Cardiac muscle cell (in vitro differentiated cells and primary cell): ENCODE measurements around the gene RPP40. TPM values are rescaled to one million over a fixed set of nuclear protein-coding genes. Genes with fewer than 3 reads are reported as not detected.

Experiments used
- DNase-seq, 2 donors: peaks; one replicate each; pipeline versions ENCODE4 v3.0.0 to v3.0.0-alpha.2; 2010 to 2017; ENCODE audit warnings: low read depth in 1 of 2, low spot score in 1 of 2
- H3K27ac ChIP-seq: fragments of 200-600 bp; sonication (generic); 2 replicates; pipeline ENCODE4 v1.5.1; 2016
- H3K27me3 ChIP-seq: fragments of 200-600 bp; sonication (generic); 2 replicates; pipeline ENCODE4 v1.6.0; 2016; ENCODE audit warnings: control low read depth
- H3K36me3 ChIP-seq: fragments of 200-600 bp; sonication (generic); 2 replicates; pipeline ENCODE4 v1.5.1; 2016; ENCODE audit warnings: control low read depth
- H3K4me1 ChIP-seq: fragments of 200-600 bp; sonication (generic); 2 replicates; pipeline ENCODE4 v1.8.1; 2017; ENCODE audit warnings: low read depth, mild to moderate bottlenecking, mixed run types
- H3K4me3 ChIP-seq: fragments of 200-600 bp; sonication (generic); 2 replicates; pipeline ENCODE4 v1.5.1; 2016; ENCODE audit warnings: mild to moderate bottlenecking
- H3K9me3 ChIP-seq: fragments of 200-600 bp; sonication (generic); 2 replicates; pipeline ENCODE4 v1.5.1; 2017; ENCODE audit warnings: low read depth, mild to moderate bottlenecking, control low read depth
- CTCF ChIP-seq: IDR thresholded peaks from 2 replicates; pipeline ENCODE4 v1.5.1; 2012; ENCODE audit warnings: low read depth, mild to moderate bottlenecking, low read length
- polyA plus RNA-seq: library from polyadenylated mRNA; unstranded; fragments of >200 nt; fragmentation: Nextera tagmentation; extraction: Ambion mirVana; gene quantifications from 2 replicates; pipeline ENCODE4 v1.2.1, GENCODE V29; 2016
- total RNA-seq: library from RNA; depleted of rRNA; stranded (reverse); fragments of >200 nt; gene quantifications from 2 replicates; pipeline ENCODE4 v1.2.3, GENCODE V29; 2016

Gene RPP40
- total and polyA plus RNA-seq, 2 experiments from 2014 or later = 2.7 to 13.7 TPM

- TF ChIP-seq CTCF = no peak
- no peaks in the 10 kb centered on the region for H3K4me1 ChIP-seq
- no peak overlapping the region for H3K27ac ChIP-seq
- H3K4me3 ChIP-seq = no peak overlapping the region
- H3K9me3 ChIP-seq = no peaks in the 10 kb centered on the region
- no peak for DNase-seq
- H3K36me3 ChIP-seq = no peaks in the 10 kb centered on the region
- no peaks in the 10 kb centered on the region for H3K27me3 ChIP-seq
These were observed 41.6 kb upstream of the RPP40 start for GRCh38 chr6:5045416-5045815.

GRCh38 chr6:5044866-5045265, 41.0 kb upstream of the RPP40 start:
- no peak for DNase-seq
- Histone ChIP-seq H3K27ac (no peak overlapping the region), H3K4me3 (no peak overlapping the region), H3K9me3 (no peaks in the 10 kb centered on the region), H3K27me3 (no peaks in the 10 kb centered on the region), H3K36me3 (no peaks in the 10 kb centered on the region), H3K4me1 (no peaks in the 10 kb centered on the region)
- TF ChIP-seq CTCF = no peak

DNA sequence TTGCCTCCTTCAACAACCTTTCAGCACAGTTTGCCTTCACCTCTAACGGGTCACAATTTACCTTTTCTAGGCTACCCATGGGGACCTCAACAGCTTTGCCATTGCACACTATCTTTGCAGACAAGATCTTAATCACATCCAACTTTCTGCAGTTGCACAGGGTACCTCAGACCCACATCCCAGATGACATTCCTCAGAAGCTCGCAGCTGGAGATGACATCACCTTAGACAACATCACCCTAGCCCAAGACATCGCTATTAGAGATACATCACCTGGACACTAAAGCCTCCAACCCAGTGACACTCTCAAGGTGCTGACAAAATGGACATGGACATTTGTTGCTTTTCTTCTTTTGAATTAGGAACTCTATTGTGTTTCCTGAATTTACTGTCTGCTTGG, 38.6 kb upstream of the RPP40 start:
- Histone ChIP-seq H3K9me3 (no peaks in the 10 kb centered on the region), H3K27ac (no peak overlapping the region), H3K36me3 (no peaks in the 10 kb centered on the region), H3K4me1 (no peaks in the 10 kb centered on the region), H3K27me3 (no peaks in the 10 kb centered on the region), H3K4me3 (no peak overlapping the region)
- DNase-seq = no peak
- no peak for TF ChIP-seq CTCF

- TF ChIP-seq CTCF = no peak
- Histone ChIP-seq H3K4me3 (no peak overlapping the region), H3K36me3 (no peaks in the 10 kb centered on the region), H3K27me3 (no peaks in the 10 kb centered on the region), H3K27ac (no peak overlapping the region), H3K4me1 (no peaks in the 10 kb centered on the region), H3K9me3 (no peaks in the 10 kb centered on the region)
- no peak for DNase-seq
These were observed 38.1 kb upstream of the RPP40 start for GRCh38 chr6:5041955-5042354.

GRCh38 chr6:5036269-5036668, 32.4 kb upstream of the RPP40 start:
- Histone ChIP-seq H3K36me3 (no peaks in the 10 kb centered on the region), H3K9me3 (no peaks in the 10 kb centered on the region), H3K4me3 (no peak overlapping the region), H3K4me1 (no peaks in the 10 kb centered on the region), H3K27me3 (no peaks in the 10 kb centered on the region), H3K27ac (no peak overlapping the region)
- no peak for TF ChIP-seq CTCF
- DNase-seq = peak; percentile 45 to 67

DNA sequence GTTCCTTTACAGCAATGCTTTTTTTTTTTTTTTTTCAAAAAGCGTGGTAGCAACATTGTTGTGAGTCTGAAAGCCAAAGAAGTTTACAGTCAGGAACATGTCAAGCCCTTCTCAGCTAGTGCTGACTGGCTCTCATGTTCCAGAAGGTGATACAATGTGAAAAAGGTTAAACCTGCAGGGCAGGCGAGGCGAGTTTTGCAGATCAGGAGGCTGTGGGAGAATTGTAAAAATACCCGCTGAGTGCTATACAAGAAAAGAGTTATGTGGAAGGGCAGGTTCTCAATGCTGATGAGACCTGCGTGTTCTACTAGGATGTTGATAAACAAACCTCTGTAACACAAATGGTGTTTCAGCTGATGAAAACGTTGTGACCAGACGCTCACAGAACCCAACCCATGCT, 30.9 kb upstream of the RPP40 start:
- no peak overlapping the region for H3K4me3 ChIP-seq
- H3K27ac ChIP-seq = no peak overlapping the region
- no peaks in the 10 kb centered on the region for H3K9me3 ChIP-seq
- H3K4me1 ChIP-seq = no peaks in the 10 kb centered on the region
- TF ChIP-seq CTCF = no peak
- DNase-seq = no peak
- H3K36me3 ChIP-seq = no peaks in the 10 kb centered on the region
- H3K27me3 ChIP-seq = no peaks in the 10 kb centered on the region
